Measurements from ENCODE around the gene SLC4A3.
"Not testable (repeated sequence)": the region's sequence is repeated elsewhere in the genome, so short reads cannot be mapped to it uniquely, and the experiment has no call there.

Gene SLC4A3

GRCh38 chr2:219681694-219682300 lies 54.4 kb downstream of the SLC4A3 start:
- no peak for TF ChIP-seq JUND (IDR thresholded peaks at IDR 0.05; ENCODE audit: low read depth)
- DNase-seq (ENCODE audit: low read depth in 1 of 2, low spot score in 1 of 2) = no peak
- in situ Hi-C loops (cut with HindIII; ENCODE audit: low pct_unique_long_range_greater_than_20kb, low sequenced_read_pairs) = no loop called here

- in situ Hi-C loops (cut with HindIII; ENCODE audit: low pct_unique_long_range_greater_than_20kb, low sequenced_read_pairs); DNase-seq (ENCODE audit: low read depth in 1 of 2, low spot score in 1 of 2): not testable (repeated sequence)
Measured at GRCh38 chr2:219683474-219683873, 56.0 kb downstream of the SLC4A3 start.

- no peak for TF ChIP-seq JUND (IDR thresholded peaks at IDR 0.05; ENCODE audit: low read depth)
- peak; percentile 63 to 92 for DNase-seq (ENCODE audit: low read depth in 1 of 2, low spot score in 1 of 2)
- in situ Hi-C loops (cut with HindIII; ENCODE audit: low pct_unique_long_range_greater_than_20kb, low sequenced_read_pairs) = no loop called here
Measured at GRCh38 chr2:219684721-219685689, 57.6 kb downstream of the SLC4A3 start.

- DNase-seq (ENCODE audit: low read depth in 1 of 2, low spot score in 1 of 2) = no peak
- in situ Hi-C loops (cut with HindIII; ENCODE audit: low pct_unique_long_range_greater_than_20kb, low sequenced_read_pairs) = no loop called here
- no peak for TF ChIP-seq JUND (IDR thresholded peaks at IDR 0.05; ENCODE audit: low read depth)
Measured at GRCh38 chr2:219687272-219687671, 59.8 kb downstream of the SLC4A3 start.

- TF ChIP-seq JUND (IDR thresholded peaks at IDR 0.05; ENCODE audit: low read depth) = no peak
- in situ Hi-C loops (cut with HindIII; ENCODE audit: low pct_unique_long_range_greater_than_20kb, low sequenced_read_pairs) = no loop called here
- no peak for DNase-seq (ENCODE audit: low read depth in 1 of 2, low spot score in 1 of 2)
Measured at GRCh38 chr2:219687882-219688559, 60.6 kb downstream of the SLC4A3 start.

- DNase-seq (ENCODE audit: low read depth in 1 of 2, low spot score in 1 of 2) = no peak
- no peak for TF ChIP-seq JUND (IDR thresholded peaks at IDR 0.05; ENCODE audit: low read depth)
- in situ Hi-C loops (cut with HindIII; ENCODE audit: low pct_unique_long_range_greater_than_20kb, low sequenced_read_pairs) = no loop called here
Measured at GRCh38 chr2:219688560-219689445, 61.4 kb downstream of the SLC4A3 start.

- TF ChIP-seq JUND (IDR thresholded peaks at IDR 0.05; ENCODE audit: low read depth) = no peak
- DNase-seq (ENCODE audit: low read depth in 1 of 2, low spot score in 1 of 2) = peak in 1 of 2 experiments; percentile 61
- in situ Hi-C loops (cut with HindIII; ENCODE audit: low pct_unique_long_range_greater_than_20kb, low sequenced_read_pairs) = no loop called here
Measured at GRCh38 chr2:219689676-219690628, 62.5 kb downstream of the SLC4A3 start.

GRCh38 chr2:219691571-219691970 lies 64.1 kb downstream of the SLC4A3 start:
- in situ Hi-C loops (cut with HindIII; ENCODE audit: low pct_unique_long_range_greater_than_20kb, low sequenced_read_pairs) = no loop called here
- no peak for TF ChIP-seq JUND (IDR thresholded peaks at IDR 0.05; ENCODE audit: low read depth)

More at GRCh38 chr2:219691571-219691970, 64.1 kb downstream of the SLC4A3 start:
- no peak for DNase-seq (ENCODE audit: low read depth in 1 of 2, low spot score in 1 of 2)
